ENCODE results near the gene CDC25C.
"Not testable (repeated sequence)": the region's sequence is repeated elsewhere in the genome, so short reads cannot be mapped to it uniquely, and the experiment has no call there.

Gene CDC25C

DNA sequence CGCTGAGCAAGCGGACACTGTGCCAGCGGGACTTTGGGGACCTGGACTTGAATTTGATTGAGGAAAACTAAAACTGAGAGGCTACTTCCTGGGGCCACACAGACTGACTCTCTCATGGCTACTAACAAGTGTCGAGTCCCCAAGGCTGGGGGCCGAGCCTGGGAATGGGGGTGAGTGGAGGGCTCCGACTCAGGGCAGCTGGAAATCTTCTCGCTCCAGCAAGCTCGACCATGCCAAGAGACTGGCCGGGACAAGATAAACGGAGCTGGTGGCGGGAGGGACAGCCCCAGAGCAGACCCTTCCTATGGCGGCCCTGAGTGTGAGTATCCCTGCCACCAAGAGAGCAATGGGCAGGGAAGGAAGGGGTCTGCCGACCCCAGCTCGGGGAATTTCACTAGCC, 15.3 kb upstream of the CDC25C start:
- DNase-seq (ENCODE audit: low read depth) = no peak

DNA sequence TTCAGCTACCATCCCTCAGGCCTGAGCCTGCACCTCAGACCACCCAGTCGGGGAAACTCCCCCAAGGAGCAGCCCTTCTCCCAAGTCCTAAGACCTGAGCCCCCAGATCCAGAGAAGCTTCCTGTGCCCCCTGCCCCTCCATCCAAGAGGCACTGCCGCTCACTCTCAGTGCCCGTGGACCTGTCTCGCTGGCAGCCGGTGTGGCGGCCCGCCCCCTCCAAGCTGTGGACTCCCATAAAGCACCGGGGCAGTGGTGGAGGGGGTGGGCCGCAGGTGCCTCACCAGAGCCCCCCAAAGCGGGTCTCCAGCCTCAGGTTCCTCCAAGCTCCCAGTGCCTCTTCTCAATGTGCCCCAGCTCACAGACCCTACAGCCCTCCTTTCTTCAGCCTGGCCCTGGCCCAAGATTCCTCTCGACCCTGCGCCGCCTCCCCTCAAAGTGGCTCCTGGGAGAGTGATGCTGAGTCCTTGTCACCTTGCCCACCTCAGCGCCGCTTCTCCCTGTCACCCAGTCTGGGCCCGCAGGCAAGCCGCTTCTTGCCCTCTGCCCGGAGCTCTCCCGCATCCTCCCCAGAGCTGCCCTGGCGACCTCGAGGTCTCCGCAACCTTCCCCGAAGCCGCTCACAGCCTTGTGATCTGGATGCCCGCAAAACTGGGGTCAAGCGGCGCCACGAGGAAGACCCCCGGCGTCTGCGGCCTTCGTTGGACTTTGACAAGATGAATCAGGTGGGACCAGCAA, 13.5 kb upstream of the CDC25C start:
- DNase-seq (ENCODE audit: low read depth) = no peak

DNA sequence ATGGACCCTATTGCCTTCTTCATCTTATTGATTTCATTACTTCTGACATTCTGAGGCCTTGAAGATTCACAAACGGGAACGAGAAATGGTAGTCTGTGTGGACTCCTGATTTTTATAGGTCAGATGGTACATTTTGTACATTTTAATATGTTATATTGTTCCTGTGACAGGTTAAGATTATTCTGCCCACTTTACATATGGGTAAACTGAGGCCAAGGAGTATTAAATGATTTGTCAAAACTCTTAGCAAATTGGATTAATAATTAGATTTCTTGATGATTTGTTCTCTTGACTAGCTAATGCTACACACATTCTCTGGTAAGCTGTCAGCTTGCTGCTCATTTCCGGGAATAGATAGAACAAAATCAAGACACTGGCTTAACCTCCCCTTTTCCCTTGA, 8.4 kb upstream of the CDC25C start:
- DNase-seq (ENCODE audit: low read depth) = no peak

DNA sequence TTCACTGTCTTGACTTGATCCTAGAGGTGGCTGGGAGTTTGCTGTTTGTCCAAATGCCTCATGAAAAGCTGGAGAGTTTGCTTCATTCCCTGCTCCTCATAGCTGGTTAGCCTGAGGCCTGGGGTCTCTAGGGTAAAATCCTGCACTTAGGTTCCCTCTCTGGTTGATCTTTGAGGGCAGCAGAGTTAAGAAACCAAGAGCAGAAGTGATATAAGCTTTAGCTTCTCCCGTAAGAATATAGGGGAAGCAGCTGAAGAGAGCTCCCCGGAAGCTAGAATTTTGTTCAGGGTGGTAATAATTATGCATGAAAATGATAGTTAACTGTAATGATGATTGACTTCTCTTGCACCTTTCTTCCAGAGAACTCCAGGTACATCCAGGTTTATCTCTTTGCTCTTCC, 7.9 kb upstream of the CDC25C start:
- no peak for DNase-seq (ENCODE audit: low read depth)

DNA sequence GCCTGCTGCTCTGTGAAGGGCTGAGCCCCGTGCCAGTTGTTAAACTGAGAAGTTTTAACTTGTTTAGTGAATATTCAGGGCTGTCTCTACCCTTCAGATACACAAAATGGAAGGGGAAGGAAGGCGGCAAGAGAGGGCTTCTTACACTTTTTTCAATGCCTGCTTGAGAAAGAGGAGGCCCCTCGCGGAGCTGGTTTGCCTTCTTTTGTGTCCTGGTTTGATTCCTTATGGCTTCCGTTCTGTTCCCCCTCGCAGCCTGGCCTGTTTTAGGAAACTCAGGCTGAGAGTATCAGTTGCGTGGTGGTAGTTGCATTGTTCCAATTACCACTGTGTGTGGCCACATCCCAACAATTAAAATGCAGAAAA, 7.5 kb upstream of the CDC25C start:
- DNase-seq (ENCODE audit: low read depth) = no peak

DNA sequence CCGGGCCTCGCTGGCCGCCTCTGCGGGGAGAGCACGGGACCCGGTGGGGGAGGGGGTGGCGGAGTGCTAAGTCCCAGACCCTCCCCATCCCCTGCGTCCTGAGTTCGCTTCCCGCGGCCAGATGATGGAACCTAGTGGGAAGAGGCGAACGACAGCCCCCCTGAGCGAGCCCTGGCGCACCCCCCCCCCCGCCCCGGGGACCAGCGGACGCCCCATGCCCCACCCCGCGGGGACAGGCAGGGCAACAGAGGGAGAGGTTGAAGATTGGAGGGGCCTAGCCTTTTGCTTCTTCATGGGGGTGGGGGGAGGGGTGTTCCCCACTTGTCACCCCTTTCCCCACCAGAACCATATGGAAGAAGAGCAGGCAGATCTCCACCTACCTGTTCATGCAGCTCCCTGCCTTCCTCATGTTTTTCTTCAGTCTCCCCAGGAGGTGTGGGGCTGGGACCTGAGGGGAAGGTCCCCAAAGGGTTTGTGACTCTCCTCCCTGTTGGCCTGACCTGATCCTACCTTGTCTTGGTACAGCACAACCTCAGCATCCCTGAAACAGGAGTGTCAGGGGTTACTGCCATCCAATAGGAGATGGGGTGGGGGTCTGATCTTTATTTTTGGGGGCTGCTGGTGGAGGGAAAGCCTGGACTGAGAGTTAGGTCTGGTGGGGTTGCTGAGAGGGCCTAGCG, 6.9 kb upstream of the CDC25C start:
- no peak for DNase-seq (ENCODE audit: low read depth)

DNA sequence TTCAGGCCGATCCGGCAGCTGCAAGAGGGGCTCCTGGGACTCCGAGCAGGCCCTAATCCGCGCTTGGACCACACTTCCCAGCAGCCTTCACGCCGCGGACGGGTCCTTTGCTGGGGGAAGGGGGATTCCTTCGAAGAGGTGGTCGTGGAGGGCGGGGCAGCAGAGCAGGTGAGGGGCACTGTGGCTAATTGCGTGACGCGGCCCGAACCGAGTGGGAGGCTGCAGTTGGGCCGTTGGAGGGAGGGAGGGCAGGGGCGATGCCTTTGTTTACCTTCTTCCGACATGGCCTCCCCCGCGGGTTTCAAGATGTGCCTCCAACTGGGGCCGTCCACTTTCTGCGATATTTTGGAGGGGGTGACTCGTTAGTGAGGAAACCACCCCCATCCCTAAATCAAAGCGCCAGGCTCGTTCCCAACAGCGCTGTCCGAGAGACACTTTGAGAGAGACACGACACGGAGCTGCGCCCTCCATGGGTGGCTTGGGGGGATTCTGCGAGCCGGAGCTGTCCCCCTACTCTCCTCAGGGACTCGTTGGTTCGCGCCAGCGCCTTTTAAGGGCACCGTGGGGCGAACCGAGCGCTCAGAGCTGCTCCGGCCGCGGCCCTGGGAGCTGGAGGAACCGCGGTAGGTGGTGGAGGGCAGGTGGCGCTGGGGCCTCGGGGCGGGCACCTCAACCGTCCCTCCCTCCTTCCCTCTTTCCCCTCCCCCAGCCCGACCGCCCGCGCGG, 6.2 kb upstream of the CDC25C start, which contains the start of gene FAM53C:
TSS of gene FAM53C (plus strand) at position 582 of the 726 bp plus-strand sequence. CDS start 3,070 bp downstream, outside the sequence.
- DNase-seq (ENCODE audit: low read depth) = peak; percentile 78

DNA sequence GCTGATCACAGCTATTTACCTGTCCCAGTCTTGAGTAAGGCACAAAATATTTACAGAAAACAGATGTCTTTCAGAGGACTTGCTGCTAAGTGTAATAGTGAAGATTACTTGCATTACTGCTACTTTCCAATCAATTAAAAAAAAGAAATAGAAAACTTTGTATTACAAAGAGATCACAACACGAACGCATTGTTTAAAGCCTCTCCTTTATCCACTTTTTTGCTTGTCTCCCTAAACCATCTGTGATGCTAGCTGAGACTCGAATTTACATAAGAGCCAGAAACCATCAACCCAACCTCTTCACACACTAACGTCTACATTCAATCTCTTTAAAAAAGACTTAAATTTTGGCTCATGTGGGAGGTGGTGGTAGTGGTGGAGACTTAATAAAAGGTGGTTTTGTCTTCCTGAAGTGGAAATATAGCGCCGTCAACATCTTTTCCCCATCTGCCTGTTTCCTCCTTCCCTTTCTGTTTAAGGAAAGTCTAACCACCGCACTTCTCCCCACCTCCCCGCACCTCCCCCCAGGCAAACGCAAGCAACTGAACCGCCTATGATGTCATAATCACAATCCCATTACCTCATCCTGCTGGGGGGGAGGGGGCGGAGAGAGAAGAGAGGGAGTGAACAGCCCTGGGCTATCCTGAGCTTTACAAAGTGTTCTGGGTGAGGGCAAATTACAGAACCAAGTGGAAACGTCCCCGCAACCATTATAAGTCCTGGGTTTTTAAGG, 5.5 kb upstream of the CDC25C start:
- no peak for DNase-seq (ENCODE audit: low read depth)

DNA sequence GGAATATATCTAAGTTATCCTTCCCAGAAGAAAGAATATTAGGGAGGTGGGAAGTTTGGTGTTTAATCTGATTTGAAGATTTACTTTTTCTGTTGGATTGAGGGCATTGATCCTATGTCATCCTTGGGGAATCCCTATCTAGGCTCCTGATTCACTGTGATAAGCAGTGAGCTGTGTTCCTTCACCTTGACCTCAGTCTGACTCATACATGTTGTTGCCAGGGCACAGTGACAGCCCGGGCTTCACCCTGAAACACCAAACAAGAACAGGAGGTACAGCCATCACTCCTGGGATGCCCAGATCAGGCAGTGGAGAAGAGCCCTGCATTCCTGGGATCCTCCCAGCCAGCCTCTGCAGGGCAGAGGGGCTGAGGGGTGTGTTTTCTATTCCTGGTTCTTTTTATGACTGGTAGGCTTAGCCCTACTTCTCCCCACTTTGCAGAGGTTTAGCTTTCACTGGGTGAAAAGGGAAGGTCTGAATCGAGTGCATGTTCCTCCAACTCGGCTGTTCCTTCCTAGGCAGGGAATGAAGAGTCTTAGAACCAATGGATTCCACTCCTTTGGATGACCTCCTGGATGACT, 3.4 kb upstream of the CDC25C start:
- DNase-seq (ENCODE audit: low read depth) = no peak

DNA sequence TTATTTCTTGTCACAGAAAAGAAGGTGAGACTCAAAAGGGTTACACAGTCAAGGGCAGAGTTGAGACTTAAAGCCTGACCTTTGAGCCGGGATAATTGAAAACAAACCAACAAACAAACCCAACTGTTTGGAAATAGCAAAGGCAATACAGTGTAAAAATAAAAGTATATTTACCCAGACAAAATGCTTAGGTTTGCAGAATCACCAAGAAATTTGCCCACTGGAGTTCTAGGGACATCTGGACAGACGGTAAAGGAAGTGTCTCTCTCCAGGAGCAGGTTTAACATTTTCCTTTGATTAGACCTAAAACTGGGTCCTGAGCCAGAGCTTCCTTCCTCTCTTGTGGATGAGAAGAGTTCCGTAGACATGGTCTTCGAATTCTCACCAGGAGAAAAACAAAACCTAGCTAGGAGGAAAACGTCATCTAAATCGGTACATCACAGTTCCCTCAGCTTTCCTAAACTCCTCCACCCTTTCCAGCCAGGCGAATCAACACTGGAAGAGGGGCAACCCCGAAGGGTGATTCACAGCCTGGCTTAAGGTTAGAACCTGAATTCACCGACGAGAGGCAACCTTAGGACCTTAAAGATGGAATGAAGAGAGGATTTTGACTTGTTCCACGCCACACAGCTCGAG, 673 bp downstream of the CDC25C start:
- no peak for DNase-seq (ENCODE audit: low read depth)

DNA sequence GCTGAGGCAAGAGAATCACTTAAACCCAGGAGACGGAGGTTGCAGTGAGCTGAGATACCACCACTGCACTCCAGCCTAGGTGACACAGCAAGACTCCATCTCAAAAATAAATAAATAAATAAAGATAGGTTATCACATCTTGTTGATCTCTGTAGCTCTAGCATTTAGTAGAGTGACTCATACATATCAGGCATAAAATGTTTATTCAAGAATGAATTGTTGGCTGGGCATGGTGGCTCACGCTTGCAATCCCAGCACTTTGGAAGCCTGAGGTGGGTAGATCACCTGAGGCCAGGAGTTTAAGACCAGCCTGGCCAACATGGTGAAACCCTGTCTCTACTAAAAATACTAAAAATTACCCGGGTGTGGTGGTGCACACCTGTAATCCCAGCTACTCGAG, 13.4 kb downstream of the CDC25C start:
- not testable (repeated sequence) for DNase-seq (ENCODE audit: low read depth)

DNA sequence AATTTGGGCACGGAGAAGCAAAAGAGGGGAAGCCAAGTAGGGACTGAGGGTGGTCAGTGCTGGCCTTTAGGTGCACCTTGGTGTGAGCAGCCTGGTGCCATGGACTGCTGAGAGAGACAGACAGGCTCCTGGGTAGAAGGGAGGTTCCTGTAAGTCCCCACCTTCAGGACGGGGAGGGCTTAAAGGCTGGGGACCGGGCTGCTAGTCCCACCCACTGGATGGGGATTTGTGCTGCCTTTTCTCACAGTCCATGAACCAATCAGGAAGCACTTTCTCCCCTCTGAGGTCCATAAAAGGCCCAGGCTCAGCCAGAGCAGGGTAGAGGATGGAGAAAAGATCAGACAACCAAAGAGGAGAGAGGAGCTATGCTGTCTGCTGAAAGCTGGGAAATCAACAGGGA, 15.2 kb downstream of the CDC25C start:
- no peak for DNase-seq (ENCODE audit: low read depth)

DNA sequence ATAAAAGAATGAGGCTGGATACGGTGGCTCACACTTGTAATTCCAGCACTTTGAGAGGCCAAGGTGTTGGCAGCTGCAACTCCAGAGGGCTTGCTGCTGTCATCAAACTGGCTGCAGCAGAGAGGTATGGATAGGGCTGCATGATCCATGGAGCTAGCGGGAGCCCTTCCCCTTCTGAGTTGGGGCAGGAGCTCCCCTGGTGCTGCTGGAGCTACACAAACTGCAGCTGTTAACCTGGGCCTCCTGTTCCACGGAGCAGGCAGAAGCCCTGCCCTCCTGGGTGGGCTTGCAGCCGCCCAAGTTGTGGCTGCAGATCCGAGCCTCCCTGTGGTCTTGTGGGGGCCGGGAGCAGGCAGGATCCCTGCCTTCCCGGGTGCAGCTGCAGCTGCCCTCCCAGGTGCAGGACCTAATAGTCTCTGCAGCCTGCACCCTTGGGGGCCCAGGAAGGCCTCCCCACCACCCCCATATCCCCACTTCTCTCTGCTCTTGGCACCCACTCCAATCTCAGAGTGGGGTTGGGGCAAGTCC, 15.8 kb downstream of the CDC25C start:
- no peak for DNase-seq (ENCODE audit: low read depth)

DNA sequence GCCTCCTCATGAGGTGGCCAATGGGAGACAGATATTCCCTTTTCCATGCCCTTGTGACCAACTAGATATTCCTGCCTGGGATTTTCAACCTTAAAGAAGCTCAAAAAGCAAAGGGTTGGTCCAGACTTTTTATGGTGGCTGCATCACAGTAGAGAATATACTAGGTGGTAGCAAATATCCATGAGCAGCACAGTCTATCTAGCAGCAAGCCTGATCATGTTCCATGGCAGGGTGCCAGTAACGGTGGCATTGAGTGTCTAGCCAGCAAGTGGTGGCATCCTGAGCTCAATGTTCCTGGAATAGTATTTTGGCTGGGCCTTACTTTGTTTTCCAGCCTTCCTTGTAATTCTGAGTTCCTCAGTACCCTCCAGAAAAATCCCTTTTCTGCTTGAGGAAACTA, 25.8 kb downstream of the CDC25C start:
- no peak for DNase-seq (ENCODE audit: low read depth)

DNA sequence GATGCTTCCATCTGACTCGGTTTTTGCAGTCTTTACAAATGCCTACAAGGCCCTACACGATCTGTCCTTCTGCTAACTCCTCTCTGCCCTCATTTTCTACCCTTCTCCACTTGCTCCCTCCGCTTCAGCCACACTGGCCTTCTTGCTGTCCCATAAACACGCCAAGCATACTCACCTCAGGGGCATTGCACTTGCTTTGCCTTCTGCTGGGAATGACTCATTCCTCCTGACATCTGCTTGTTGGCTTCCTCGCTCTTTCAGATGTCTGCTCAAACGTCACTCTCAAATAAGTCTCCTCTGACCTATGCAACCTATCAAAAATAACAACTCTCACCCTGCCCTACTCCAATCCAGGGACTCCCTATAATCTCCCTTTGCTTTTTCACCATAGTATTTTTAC, 28.2 kb downstream of the CDC25C start:
- DNase-seq (ENCODE audit: low read depth) = peak; percentile 3

DNA sequence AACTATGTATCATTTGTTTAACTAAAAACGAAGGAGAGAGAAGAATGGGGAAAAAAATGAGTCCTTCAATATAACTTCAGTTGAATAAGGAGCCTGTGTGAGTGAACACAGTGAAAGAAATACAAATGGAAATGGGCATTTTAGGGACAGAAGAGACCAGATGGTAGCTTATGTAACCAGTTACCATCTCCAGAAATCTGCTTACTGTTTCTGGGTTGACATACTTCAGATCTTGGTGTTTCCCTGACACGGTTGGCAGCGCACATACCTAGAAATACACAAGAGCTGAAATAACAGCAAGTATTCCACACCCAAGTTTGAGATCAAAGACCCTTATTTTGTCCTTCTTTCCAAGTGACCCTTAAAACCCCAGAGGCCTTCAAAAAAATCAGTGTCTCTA, 42.3 kb downstream of the CDC25C start:
- no peak for DNase-seq (ENCODE audit: low read depth)

DNA sequence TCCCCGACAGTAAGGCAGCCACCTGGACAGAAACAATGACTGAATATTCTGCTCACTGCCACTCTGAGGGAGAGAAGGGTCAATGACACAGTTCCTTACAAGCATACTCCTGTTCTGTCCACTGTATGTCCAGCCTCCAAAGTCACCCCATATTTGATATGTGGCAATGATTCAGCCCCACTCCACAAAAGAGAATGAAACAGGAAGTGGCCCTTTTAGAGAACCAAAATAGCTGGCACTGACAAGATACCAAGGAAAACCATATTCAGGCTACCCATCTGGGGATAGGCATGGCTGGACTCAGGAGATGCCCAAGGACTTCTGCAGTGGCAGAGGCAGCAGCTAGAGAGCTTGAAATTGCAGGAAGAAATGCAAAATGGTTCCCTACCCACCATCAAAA, 44.4 kb downstream of the CDC25C start:
- DNase-seq (ENCODE audit: low read depth) = no peak

DNA sequence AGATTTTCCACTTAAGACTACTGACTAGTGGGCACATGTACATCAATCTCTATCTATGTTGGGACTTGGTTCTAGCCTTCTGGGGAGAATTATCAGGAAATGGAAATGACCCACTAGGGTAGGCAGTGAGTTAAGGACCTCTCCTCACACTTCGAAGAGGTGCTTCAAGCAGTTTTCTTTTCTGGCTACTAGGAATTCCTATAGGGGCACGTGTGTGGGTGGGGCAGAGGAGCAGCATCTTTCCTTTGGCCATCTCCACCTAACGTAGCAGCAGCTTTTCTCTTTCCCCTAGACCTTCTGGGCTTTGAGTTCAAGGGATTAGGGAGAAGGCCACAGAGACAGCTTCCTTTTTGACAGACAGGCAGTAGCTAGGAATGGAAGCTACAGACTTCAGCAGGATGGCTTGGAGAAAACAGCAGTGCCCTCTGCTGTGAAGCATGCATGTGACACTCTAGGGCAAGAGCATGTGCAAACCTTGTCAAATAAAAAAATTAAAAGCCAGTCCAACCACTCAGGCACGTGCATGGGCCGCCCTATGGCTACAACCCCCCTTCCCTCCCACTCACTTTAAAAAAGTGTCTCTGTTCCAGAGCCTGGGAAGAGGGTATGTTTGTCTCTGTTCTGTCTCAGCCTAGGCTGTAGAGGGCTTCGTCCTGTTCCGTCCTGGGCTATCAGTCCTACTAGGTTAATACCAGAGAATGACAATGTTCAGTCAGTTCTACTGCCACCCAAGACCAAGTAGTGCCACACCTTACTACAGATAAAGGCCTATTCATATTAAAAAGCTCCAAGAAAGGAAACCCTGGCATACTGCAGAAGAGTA, 48.5 kb downstream of the CDC25C start:
- peak; percentile 17 for DNase-seq (ENCODE audit: low read depth)

DNA sequence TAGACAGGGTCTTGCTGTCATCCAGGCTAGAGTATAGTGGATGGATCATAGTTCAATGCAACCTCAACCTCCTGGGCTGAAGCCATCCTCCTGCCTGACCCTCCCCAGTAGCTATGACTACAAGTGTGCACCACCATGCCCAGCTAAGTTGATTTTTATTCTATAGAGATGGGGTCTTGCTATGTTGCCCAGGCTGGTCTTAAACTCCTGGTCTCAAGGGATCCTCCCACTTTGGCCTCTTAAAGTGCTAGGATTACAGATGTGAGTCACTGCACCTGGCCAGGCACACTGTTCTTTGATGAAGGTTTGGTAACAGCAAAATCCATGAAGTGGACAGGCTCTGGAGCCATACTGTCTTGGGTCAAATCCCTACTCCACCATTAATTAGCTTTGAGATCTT, 50.7 kb downstream of the CDC25C start:
- DNase-seq (ENCODE audit: low read depth) = no peak

DNA sequence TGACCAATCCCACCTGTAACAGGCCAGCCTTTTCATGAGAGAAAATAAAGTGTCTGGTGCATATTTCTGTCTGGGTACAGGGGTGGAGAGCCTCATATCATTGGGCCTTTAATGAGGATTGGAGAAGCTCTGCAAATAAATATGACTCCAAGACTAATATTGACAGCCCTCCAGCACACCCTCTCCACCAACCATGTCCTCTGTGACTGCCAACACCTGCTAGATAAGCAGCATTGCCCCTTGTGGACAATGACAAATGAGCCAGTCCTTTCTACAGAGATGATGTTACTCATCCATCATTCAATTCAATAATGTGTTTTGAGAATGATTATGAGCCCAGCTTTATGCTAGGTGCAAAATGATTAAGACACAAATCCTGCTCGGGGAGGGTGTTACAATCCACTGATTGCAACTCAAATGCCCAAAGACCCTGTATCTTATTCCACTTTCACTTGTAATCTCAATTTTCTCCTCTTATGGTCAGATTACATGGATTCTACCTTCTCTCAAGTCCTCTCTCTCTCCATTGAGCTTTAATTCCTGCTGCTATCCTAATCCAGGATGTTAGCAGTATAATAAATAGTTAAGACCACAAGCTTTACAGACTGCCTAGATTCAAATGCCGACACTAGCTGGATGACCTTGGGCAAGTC, 55.1 kb downstream of the CDC25C start:
- no peak for DNase-seq (ENCODE audit: low read depth)

All from GM04503 (cell line).